H1 (cell line): ENCODE results near the gene ACOD1. TPM values are rescaled to one million over a fixed set of nuclear protein-coding genes. Genes with fewer than 3 reads are reported as not detected.

Experiments
- NANOG ChIP-seq: IDR thresholded peaks from 2 replicates; pipeline ENCODE4 v1.6.1; 2011; ENCODE audit warnings: low read length, low read depth, mild to moderate bottlenecking, inconsistent platforms; ENCODE audit not compliant: insufficient read depth, poor library complexity, severe bottlenecking
- SUZ12 ChIP-seq: fragments of 200-600 bp; sonication (generic); IDR thresholded peaks from 2 replicates; pipeline ENCODE4 v1.6.1; 2012; ENCODE audit warnings: mild to moderate bottlenecking, inconsistent platforms, low read length, moderate library complexity, mixed read lengths
- ZNF274 ChIP-seq: IDR thresholded peaks from 2 replicates; pipeline ENCODE4 v1.7.0; 2012; ENCODE audit warnings: low read length, borderline replicate concordance; ENCODE audit errors: extremely low read depth
- polyA plus RNA-seq, 7 experiments: library from polyadenylated mRNA; depleted of rRNA in 3 of 7; stranded (reverse) in 5 of 7; unstranded in 2 of 7; fragments of >200 nt in 5 of 7; fragments of 200-250 nt in 2 of 7; gene quantifications; 1 replicate in 5 of 7; 2 replicates in 1 of 7; 4 replicates in 1 of 7; pipeline versions ENCODE4 v1.2.1 to v1.2.3, GENCODE V29; 2011 to 2013; ENCODE audit warnings: missing spikeins in 2 of 7, mixed read lengths in 2 of 7
- total RNA-seq: library from RNA; stranded (reverse); fragmentation: NEBNext Ultra II Directional; extraction: Animal tissue kit (Norgen Biotek cat#: 25700); gene quantifications from 2 replicates; pipeline ENCODE4 v1.2.1, GENCODE V29; 2021
- TF ChIP-seq, protein P1 (sequence below): IDR thresholded peaks from 2 replicates; pipeline ENCODE4 v1.6.1; 2012; ENCODE audit warnings: inconsistent platforms

The ACOD1 gene
- total and polyA plus RNA-seq, 2 of the 8 experiments (the other 6 are each of a cell fraction or from before 2014, with no cell fraction given): not detected

GRCh38 chr13:76976490-76976889 lies 28.2 kb downstream of the ACOD1 start (continued):
- TF ChIP-seq NANOG (no peak), ZNF274 (no peak), SUZ12 (no peak)
- TF ChIP-seq, protein P1, sequence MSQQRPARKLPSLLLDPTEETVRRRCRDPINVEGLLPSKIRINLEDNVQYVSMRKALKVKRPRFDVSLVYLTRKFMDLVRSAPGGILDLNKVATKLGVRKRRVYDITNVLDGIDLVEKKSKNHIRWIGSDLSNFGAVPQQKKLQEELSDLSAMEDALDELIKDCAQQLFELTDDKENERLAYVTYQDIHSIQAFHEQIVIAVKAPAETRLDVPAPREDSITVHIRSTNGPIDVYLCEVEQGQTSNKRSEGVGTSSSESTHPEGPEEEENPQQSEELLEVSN: no peak
- TF ChIP-seq, all 59 proteins: peak for 0
